ENCODE data around the gene DHTKD1.
"Not testable (repeated sequence)": the region's sequence is repeated elsewhere in the genome, so short reads cannot be mapped to it uniquely, and the experiment has no call there.

The DHTKD1 gene

DNA sequence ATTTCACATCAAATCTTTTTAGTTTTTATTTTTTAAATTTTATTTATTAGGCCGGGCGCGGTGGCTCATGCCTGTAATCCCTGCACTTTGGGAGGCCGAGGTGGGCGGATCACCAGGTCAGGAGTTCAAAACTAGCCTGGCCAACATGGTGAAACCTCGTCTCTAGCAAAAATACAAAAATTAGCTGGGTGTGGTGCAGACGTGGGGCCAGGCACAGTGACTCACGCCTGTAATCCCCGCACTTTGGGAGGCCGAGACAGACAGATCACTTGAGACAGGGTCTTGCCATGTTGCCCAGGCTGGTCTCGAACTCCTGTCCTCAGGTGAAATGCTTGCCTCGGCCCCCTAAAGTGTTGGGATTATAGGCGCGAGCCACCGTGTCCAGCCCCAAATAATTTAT lies 2.7 kb downstream of the DHTKD1 start:
- DNase-seq: not testable (repeated sequence)

DNA sequence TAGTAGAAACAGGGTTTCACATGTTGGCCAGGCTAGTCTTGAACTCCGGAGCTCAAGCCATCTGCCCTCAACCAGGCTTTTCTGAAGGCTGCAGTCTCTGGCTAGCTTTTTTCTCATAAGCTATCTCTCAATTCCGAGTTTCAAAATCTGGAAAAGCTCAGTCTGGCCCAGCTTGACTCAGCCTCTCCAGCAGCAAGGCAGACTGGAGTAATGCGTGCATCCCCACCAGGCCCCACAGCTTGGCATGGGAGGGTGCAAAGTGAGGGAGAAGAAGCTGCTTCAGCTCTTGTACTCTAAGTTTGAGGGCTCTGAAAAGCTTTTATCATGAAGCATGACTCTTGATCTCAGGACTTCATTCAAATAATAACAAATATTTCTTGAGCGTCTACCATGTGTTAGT lies 4.8 kb downstream of the DHTKD1 start:
- no peak for DNase-seq

DNA sequence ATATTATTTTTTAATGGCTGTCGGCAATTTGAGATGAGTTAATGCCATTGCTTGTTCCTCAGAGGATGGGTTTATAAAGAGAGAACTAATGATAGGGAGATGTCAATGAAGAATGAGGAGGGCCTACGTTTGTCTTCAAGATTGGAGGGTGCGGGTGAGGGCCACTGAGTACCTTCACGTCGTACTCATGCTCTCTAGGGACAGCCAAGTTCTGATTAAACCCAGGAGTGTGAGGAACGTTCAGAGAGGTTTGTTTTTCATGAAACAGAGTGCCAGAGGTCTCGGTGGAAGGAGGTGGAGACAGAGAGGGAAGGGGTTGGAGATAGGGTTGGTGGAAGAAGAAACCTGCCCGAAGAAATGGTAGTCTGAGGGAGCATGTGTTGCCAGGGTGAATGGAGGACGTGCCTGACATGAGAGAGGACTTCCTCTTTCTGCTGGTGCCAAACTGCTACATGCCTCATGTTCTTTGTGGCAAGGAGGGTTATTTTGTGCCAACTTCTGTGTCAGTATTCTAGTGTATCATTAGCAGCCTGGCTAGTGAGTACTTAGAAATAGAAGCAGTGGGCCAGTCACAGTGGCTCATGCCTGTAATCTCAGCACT lies 8.9 kb downstream of the DHTKD1 start:
- peak; percentile 19 for DNase-seq

DNA sequence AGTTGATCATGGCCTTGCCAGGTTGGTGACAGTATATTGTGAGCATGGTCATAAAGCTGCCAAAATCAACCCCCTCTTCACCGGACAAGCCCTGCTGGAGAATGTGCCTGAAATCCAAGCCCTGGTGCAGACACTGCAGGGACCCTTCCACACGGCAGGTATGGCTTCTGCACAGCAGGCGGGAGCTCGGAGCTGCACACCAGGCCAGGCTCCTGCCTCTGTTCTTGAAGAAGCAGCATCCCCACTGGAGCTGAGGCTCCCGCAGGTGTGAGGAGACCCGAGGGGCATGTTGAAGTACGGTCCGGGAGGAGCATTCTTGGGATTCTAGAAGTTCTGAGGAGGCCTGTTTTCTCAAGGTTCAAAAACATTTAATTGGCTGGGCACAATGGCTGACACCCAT lies 12.7 kb downstream of the DHTKD1 start:
- DNase-seq: no peak

DNA sequence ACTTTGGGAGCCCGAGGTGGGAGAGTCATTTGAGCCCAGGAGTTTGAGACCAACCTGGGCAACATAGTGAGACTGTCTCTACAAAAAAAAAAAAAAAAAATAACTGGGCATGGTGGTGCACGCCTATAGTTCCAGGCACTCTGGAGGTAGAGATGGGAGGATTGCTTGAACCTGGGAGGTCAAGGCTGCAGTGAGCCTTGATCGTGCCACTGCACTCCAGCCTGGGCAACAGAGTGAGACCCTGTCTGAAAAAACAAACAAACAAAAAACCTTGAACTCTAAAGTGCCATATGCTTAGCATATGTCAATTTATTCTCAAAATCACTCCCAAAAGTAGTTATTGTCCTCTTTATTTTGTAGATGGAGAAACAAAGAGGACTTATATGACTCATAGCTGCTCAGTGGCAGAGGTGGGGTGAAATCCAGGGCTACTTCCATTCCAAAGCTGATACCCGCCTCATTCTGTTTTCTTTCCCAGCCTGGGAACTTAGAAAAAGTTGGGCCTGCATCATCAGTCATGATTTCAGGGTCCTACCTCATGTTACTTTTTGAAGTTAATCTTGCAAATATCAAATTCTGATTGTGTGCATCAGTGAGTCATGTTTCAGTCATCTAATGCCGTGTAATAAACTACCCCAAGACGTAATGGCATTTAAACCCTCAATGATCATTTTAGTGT lies 13.3 kb downstream of the DHTKD1 start:
- no peak for DNase-seq

DNA sequence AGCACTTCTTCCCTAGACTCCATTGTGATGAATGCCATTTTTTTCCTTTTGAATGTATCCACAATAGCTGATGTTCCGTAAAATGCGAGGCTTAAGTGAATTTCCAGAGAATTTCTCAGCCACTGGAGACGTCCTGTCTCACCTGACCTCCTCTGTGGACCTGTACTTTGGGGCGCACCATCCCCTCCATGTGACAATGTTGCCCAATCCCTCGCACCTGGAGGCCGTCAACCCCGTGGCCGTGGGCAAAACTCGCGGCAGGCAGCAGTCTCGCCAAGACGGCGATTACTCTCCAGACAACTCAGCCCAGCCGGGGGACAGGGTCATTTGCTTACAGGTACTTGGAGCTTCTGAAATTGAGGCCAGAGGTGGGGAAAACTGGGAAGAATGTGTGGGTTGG lies 20.2 kb downstream of the DHTKD1 start:
- no peak for DNase-seq

DNA sequence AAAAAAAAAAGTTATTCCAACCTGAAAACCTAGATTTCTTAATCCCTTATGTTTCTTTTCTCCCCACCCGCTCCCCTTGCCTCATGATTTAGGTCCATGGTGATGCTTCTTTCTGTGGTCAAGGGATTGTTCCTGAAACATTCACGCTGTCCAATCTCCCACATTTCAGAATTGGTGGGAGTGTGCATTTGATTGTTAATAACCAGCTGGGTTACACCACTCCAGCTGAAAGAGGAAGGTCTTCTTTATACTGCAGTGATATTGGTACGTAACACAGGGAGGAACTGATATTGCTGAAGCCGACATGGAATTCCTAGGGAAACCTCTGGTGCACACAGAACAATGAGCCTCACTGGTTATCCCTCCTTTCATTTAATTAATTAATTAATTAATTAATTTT lies 22.7 kb downstream of the DHTKD1 start:
- DNase-seq: no peak

DNA sequence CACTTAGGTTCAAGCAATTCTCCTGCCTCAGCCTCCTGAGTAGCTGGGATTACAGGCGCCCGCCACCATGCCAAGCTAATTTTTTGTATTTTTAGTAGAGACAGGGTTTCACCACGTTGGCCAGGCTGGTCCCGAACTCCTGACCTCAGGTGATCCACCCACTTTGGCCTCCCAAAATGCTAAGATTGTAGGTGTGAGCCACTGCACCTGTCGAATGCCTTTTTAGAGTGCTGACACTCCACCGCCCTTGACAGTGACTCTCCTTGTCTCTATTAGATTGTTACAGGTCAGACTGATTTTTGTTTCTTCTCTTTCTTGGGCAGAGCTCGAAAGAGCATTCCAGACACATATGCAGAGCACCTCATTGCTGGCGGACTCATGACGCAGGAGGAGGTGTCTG lies 28.6 kb downstream of the DHTKD1 start:
- not testable (repeated sequence) for DNase-seq

DNA sequence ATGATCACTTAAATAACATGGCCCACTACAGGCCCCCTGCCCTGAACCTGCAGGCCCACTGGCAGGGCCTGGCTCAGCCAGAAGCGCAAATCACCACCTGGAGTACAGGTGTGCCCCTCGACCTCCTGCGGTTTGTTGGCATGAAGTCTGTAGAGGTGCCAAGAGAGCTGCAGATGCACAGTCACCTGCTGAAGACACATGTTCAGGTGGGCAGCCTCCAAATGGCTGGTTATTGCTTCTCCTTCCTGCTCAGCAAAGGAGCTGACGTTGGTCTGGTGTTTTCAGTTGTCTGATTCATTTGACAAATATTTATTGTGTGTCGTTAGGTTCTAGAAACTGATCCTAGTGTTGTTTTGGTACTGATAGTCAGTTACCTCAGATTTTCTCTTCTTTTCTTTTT lies 29.0 kb downstream of the DHTKD1 start:
- DNase-seq: no peak

DNA sequence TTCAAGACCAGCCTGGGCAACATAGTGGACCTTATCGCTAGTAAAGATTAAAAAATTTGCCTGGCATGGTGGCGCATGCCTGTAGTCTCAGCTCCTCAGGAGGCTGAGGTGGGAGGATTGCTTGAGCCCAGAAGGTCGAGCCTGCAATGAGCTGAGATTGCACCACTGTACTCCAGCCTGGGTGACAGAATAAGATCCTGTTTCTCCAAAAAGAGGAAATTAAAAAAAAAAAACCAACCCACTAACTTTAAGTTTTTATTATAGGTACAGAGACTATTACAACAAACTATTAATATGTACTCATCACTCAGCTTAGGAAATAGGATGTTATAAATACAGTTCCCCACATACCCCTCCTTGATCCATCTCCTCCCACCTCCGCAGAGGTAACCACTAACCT lies 30.2 kb downstream of the DHTKD1 start:
- no peak for DNase-seq

DNA sequence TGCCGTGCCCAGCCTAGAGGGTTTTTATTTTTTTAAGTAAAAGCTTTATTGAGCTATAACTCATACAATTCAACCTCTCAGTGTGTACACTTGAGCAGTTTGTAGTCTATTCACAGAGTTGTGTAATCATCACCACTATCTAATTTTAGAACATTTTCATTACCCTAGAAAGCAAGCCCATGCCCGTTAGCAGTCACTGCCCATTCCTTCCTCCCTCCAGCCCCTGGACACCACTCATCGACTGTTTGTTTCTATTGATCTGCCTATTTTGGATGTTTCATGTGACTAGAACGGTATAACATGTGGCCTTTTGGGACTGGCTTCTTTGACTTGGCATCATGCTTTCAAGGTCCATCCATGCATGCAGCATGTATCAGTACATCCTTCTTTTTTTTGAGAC lies 35.0 kb downstream of the DHTKD1 start:
- no peak for DNase-seq

DNA sequence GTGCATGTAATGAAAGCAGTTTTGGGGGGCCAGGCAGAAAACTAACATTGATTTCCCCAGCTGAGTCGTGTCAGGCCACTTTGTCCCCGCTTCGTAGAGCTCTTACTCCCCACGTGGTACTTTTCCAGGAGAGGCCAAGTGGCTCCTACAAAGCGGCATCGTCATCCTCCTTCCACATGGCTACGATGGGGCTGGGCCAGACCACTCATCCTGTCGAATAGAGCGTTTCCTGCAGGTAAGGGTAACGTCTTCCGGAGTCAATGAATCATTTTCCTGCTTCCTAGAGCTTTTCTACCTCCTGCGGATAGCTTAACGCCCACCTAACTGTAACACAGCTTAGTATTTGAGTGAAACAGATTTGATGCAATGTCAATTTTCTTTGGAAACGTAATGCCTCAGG lies 39.0 kb downstream of the DHTKD1 start:
- DNase-seq: no peak

DNA sequence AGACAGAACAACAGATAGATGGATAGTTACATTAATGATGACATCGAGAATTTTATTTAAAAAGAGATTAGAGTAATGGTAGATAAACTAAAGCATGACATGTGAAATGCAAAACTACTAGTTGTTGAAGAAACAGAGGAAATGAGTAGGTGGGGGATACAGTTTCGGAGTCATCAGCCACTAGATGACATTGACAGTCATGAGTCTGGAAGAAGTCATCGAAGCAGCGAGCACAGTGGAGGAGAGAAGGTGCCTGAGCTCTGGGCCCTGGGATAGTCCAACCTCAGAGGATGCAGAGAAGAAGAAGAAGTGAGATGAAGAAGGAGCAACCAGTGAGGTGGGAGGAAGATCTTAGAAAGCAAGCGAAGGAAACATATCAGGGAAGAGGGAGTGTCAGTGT lies 40.5 kb downstream of the DHTKD1 start:
- no peak for DNase-seq

DNA sequence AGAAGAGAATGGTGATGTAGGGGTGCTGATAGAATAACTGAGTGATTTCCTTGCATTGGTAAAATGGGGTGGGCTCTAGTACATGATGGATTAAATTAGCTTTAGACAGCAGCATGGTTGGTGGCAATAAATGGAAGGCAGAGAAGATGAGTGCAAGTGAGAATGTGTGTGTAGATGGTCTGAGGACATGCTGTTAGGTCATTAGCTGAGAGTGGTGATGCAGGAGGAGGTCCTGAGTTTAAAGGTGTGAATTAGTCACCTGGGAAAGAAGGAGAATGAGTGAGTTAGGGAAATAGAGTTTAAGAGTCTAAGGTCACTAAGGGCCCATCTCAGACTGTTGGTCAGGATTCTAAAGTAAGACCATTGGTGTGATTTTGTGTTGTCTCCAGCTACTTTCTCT lies 42.8 kb downstream of the DHTKD1 start:
- DNase-seq: no peak

DNA sequence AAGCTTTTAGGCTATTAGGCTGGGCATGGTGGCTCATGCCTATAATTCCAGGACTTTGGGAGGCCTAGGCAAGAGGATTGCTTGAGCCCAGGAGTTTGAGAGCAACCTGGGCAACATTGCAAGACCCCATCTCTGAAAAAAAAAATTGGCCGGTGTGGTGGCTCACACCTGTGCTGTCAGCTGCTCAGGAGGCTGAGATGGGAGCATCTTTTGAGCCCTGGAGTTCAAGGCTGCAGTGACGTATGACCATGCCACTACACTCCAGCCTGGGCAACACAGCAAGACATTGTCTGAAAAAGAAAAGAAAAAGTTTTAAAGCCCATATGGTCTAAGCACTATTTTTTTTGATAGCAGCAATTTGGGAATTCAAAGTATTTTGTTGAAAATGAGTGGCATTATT lies 44.9 kb downstream of the DHTKD1 start:
- DNase-seq: no peak

DNA sequence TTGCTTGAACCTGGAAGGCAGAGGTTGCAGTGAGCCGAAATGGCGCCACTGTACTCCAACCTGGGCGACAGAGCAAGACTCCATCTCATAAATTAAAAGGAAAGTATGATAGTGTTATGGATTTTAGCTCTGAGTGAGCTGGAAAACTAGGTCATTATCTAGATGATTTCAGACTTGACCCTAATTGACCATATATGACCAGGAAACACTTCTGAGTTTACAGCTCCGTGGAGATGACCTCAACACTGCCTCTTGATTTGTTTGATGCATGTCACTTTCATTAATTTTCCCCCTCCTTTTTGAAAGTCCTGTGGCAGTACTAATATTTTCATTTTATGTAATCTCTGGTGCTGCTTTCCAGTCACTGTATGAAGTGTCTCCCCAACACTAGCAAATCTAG lies 52.9 kb downstream of the DHTKD1 start:
- DNase-seq: no peak

DNA sequence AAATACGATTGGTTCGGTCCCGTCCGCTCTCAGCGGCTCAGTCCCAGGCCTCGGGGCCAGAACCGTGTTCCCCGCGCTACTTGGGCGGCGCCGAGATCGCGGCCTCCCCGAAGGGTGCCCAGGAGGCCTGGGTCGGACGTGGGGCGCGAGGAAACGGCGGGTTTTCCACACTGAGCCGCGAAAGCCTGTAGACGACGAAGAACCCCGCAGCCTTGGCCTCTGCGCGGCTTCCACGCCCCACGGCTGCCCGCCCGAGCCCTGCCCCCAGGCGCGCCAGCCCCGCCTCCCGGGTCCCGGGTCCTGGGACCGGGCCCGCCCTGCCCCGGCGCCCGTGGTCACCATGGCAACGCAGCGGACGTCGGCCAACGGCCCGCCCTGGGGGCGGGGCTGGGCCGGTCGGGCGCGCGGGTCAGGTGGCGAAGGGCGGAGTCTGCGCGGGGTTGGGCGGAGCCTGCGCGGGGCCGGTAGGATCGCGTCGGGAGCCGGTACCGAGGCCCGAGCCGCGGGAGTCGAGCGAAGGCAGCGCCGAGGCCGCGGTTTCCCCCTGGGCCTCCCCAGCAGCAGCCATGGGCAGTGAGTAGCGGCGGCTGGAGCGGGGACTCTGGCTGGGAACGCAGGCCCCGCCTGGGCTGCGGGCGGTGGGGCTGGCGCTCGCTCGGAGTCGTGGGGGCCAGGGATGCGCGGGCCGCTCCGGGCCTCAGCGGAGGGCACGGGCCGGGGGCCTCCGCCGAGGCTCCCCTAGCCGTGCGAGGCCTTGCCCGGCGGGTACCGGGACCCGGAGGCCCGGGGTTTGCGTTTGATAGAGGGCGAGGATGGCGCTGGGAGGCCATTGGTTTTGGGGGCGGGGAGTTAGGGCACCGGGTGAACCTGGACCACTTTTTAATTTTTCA lies 60.7 kb downstream of the DHTKD1 start, which contains the start of gene SEC61A2:
Gene SEC61A2 (plus strand): TSS at position 456 of the 890 bp plus-strand sequence. CDS start 111 bp downstream, at position 567.
- DNase-seq: peak; percentile 96

DNA sequence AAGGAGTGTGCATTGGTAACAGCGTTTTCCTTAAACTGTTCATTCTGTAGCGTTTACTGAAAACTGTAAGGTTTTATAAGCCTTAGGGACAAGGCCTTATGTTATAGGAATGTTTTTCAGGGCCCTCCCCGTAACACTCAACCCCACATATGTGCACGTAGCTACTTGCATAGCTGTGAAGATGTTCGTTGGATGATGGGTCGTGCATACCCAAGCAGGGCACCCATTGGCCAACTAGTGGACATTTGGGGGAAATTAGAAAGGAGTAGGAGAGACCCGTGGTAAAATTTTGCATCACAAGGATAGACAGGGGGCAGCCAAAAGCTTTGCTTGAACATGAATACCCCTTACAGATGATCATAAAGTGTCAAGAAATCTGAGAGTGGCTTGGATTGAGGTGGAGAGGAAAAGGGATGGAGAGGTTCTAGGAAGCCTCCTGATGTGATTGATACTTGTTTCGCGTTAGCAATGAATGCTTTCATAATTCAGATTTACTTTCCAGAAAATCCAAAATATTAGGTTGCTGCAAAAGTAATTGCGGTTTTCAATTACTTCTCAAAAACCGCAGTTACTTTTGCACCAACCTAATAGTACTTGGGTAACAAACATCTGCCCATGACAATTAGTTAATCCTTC lies 61.6 kb downstream of the DHTKD1 start:
- peak; percentile 36 for DNase-seq

DNA sequence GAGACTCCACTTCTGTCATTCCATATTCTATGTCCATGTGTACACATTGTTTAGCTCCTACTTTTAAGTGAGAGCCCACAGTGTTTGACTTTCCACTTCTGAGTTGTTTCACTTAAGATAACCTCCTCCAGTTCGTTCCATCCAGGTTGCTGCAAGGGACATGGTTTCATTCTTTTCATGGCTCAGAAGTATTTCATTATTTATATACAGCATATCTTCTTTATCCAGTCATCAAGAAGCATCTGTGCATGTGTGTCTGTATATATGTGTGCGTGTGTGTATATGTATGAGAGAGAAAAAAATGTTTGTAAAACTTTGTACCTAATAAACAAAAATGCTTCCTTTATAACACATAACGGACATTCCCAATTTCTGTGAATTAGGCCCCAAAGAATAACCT lies 66.9 kb downstream of the DHTKD1 start:
- DNase-seq: no peak

DNA sequence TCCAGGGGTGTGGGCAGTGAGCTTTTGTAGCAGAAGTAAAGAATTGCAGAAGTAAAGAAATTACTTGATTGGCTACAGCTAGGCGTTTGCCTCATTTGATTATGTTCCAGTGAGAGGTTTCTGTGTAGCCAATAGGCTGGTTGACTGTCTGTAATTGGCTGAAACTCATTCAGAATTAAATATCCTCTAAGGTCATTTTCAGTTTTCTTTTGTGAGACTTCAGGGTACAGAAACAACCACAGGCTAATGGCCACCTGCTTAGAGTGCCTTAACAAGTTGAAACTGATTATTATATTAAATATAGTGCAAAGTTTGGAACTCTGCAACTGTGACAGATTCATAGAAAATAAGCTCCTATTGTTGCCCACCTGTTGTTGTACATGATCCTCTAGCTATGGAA lies 71.3 kb downstream of the DHTKD1 start:
- no peak for DNase-seq

DNA sequence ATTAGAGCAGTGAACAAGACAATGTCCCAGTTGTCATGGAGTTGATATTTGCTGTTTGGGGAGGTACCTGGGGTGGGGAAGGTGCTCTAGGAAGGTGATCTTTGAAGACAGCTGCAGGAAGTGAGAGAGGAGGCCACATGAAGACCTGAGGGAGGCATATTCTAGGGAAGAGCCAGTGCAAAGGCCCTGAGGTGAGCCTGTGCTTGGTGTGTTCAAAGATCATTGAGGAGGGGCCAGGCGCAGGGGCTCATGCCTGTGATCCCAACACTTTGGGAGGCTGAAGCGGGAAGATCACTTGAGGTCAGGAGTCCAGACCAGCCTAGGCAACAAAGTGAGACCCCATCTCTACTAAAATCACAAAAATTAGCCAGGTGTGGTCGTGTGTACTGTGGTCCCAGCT lies 75.8 kb downstream of the DHTKD1 start:
- DNase-seq: no peak

DNA sequence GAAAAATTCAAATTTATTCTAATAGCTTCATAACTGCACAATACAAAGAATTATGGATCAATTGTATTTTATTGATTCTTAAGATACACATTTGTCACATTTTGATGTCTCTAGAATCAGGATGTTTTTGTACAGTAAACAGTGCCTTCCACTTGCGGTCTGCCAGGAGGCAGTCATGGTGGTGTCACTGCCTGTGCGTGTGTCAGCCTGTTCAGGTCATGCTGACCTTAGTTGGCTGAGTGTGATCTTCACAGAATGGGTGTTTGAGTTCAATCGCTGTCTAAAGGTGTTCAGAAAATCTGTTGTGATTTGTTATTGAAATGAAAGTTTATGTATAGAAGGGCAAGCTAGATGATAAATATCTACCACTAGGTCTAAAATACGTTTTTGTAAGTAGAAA lies 81.4 kb downstream of the DHTKD1 start:
- no peak for DNase-seq

DNA sequence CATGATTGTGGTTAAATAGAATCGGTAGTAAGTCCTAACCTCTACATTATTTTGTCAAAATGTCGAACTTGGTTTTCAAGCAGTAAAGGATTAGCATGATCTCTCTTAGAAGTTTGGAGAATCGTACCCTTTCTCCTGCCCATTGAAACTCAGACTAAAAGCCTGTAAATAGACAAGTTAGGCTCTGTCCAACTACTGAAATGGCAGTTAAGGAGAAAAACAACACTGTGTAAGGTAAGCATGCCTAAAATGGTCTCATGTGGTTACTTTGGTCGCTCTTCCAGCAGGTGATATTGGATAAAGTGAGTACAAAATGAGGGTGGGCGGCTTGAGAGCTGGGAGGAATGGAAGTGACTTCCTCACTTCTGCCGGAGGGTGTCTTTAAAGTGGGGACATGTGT lies 85.8 kb downstream of the DHTKD1 start:
- DNase-seq: no peak

All from CD4-positive, alpha-beta T cell treated with Interferon gamma for 1 hour (primary cell).